ENCODE measurements around the gene AP4M1.

Gene AP4M1

DNA sequence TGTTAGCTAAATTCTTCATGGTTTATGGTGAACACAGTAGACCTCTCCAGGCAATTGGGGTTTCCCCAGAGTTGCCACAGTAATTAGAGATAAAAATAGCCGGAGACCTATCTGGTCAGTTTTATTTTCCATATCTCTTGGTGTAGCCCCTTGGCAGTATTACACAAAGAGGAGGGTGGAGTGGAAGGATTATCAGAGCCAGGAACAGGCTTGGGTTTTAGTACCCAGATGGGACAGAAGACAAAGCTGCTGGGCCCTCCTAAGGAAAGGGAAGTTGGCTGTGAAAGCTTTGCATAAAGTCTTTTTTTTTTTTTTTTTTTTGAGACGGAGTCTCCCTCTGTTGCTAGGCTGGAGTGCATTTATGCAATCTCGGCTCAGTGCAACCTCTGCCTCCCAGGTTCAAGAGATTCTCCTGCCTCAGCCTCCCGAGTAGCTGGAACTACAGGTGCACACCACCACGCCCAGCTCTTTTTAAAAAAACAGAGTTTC, 42.1 kb upstream of the AP4M1 start:
- TF ChIP-seq, protein P1, sequence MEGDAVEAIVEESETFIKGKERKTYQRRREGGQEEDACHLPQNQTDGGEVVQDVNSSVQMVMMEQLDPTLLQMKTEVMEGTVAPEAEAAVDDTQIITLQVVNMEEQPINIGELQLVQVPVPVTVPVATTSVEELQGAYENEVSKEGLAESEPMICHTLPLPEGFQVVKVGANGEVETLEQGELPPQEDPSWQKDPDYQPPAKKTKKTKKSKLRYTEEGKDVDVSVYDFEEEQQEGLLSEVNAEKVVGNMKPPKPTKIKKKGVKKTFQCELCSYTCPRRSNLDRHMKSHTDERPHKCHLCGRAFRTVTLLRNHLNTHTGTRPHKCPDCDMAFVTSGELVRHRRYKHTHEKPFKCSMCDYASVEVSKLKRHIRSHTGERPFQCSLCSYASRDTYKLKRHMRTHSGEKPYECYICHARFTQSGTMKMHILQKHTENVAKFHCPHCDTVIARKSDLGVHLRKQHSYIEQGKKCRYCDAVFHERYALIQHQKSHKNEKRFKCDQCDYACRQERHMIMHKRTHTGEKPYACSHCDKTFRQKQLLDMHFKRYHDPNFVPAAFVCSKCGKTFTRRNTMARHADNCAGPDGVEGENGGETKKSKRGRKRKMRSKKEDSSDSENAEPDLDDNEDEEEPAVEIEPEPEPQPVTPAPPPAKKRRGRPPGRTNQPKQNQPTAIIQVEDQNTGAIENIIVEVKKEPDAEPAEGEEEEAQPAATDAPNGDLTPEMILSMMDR (IDR thresholded peaks at IDR 0.05; ENCODE audit: low read length) = no peak
- TF ChIP-seq EZH2phosphoT487 (IDR thresholded peaks at IDR 0.05; ENCODE audit: low read length) (no peak), EZH2 (optimal IDR thresholded peaks at IDR 0.05; ENCODE audit: low read depth, low read length) (no peak)
- no peaks in the 10 kb centered on the region for H3K27me3 ChIP-seq (replicated peaks; ENCODE audit: insufficient read depth, low read length)
- no peaks in the 10 kb centered on the region for H3K4me1 ChIP-seq (ENCODE audit: low read length)
- no peak overlapping the region for H3K4me3 ChIP-seq (ENCODE audit: low read length)
- no peak overlapping the region for H2AFZ ChIP-seq (ENCODE audit: low read length)
- H3K36me3 ChIP-seq (replicated peaks; ENCODE audit: insufficient read depth, low read length) = no peaks in the 10 kb centered on the region
- no peaks in the 10 kb centered on the region for H4K20me1 ChIP-seq (ENCODE audit: insufficient read depth, low read length)
- H3K27ac ChIP-seq (ENCODE audit: low read length) = no peak overlapping the region
- H3K79me2 ChIP-seq (ENCODE audit: low read length) = no peaks in the 10 kb centered on the region
- no peaks in the 10 kb centered on the region for H3F3A ChIP-seq (ENCODE audit: insufficient read depth, low read length)
- DNase-seq = no peak
- no peak overlapping the region for H3K4me2 ChIP-seq (ENCODE audit: low read depth, low read length)
- no peaks in the 10 kb centered on the region for H3K9me3 ChIP-seq (replicated peaks; ENCODE audit: insufficient read depth, low read length)
- H3K9ac ChIP-seq (ENCODE audit: low read length) = no peak overlapping the region
- H3K9me2 ChIP-seq (replicated peaks; ENCODE audit: insufficient read depth, low read length) = no peaks in the 10 kb centered on the region

DNA sequence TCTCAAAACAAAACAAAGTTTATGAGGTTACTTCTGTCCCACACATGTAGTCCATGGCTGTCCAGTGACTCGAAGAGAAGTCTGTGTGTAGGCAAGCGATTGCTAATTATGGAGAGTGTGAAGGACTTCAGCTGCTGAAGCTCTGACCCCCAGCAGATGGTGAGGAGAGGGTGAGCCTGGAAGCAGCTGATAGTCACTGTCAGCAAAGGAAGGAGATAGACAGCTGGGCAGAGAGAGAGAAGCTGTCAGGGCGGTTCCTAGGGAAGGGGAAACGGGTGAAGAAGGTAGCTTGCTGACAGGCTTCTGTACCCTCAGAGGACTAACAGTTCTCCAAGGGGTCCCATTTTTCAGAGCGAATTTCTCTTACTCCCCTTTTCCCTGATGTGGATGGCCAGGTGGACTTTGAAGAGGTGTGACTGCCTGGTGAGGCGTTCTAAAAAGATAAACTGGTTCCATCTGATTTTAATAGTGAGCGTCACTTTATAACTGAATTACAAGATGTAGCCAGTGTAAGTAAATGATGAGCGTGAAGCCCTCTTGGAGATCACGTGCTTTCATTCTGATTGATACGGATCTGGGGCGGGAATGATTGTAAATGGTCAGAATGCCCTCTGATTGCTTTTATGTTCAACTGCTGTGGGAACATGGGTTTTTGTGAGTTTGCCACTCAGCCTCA, 39.8 kb upstream of the AP4M1 start:
- Histone ChIP-seq H3K36me3 (replicated peaks; ENCODE audit: insufficient read depth, low read length) (no peaks in the 10 kb centered on the region), H3K4me2 (ENCODE audit: low read depth, low read length) (no peak overlapping the region)

DNA sequence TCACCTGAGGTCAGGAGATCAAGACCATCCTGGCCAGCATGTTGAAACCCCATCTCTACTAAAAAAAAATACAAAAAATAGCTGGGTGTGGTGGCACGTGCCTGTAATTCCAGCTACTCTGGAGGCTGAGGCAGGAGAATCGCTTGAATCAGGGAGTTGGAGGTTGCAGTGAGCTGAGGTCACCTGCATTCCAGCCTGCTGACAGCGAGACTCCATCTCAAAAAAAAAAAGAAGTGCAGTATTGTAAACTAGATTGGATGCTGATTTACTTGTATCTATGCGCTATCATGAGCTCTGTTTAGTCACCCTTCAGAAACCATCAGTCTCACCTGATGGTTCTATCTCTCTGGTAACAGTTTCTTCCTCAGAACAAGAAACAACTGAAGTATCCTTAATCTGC, 38.1 kb upstream of the AP4M1 start:
- no peak for DNase-seq
- no peak overlapping the region for H3K4me2 ChIP-seq (ENCODE audit: low read depth, low read length)
- H3F3A ChIP-seq (ENCODE audit: insufficient read depth, low read length) = no peaks in the 10 kb centered on the region
- H3K36me3 ChIP-seq (replicated peaks; ENCODE audit: insufficient read depth, low read length) = no peaks in the 10 kb centered on the region
- H3K4me3 ChIP-seq (ENCODE audit: low read length) = no peak overlapping the region
- no peaks in the 10 kb centered on the region for H4K20me1 ChIP-seq (ENCODE audit: insufficient read depth, low read length)
- H3K27me3 ChIP-seq (replicated peaks; ENCODE audit: insufficient read depth, low read length) = no peaks in the 10 kb centered on the region
- H3K27ac ChIP-seq (ENCODE audit: low read length) = no peak overlapping the region
- no peaks in the 10 kb centered on the region for H3K79me2 ChIP-seq (ENCODE audit: low read length)
- H2AFZ ChIP-seq (ENCODE audit: low read length) = no peak overlapping the region
- H3K4me1 ChIP-seq (ENCODE audit: low read length) = no peaks in the 10 kb centered on the region
- H3K9ac ChIP-seq (ENCODE audit: low read length) = no peak overlapping the region
- H3K9me2 ChIP-seq (replicated peaks; ENCODE audit: insufficient read depth, low read length) = no peaks in the 10 kb centered on the region
- H3K9me3 ChIP-seq (replicated peaks; ENCODE audit: insufficient read depth, low read length) = no peaks in the 10 kb centered on the region
- TF ChIP-seq, protein P1 (IDR thresholded peaks at IDR 0.05; ENCODE audit: low read length) = no peak
- TF ChIP-seq EZH2phosphoT487 (IDR thresholded peaks at IDR 0.05; ENCODE audit: low read length) (no peak), EZH2 (optimal IDR thresholded peaks at IDR 0.05; ENCODE audit: low read depth, low read length) (no peak)

More for the DNA sequence above, 39.8 kb upstream of the AP4M1 start:
- Histone ChIP-seq H3K79me2 (ENCODE audit: low read length) (no peaks in the 10 kb centered on the region), H3K27ac (ENCODE audit: low read length) (no peak overlapping the region), H3K9me3 (replicated peaks; ENCODE audit: insufficient read depth, low read length) (no peaks in the 10 kb centered on the region), H3K27me3 (replicated peaks; ENCODE audit: insufficient read depth, low read length) (no peaks in the 10 kb centered on the region), H4K20me1 (ENCODE audit: insufficient read depth, low read length) (no peaks in the 10 kb centered on the region), H3K9ac (ENCODE audit: low read length) (no peak overlapping the region), H3K4me3 (ENCODE audit: low read length) (no peak overlapping the region), H3F3A (ENCODE audit: insufficient read depth, low read length) (no peaks in the 10 kb centered on the region), H2AFZ (ENCODE audit: low read length) (no peak overlapping the region), H3K4me1 (ENCODE audit: low read length) (no peaks in the 10 kb centered on the region), H3K9me2 (replicated peaks; ENCODE audit: insufficient read depth, low read length) (no peaks in the 10 kb centered on the region)
- no peak for DNase-seq
- TF ChIP-seq, protein P1 (IDR thresholded peaks at IDR 0.05; ENCODE audit: low read length) = no peak
- no peak for TF ChIP-seq EZH2phosphoT487 (IDR thresholded peaks at IDR 0.05; ENCODE audit: low read length)
- TF ChIP-seq EZH2 (optimal IDR thresholded peaks at IDR 0.05; ENCODE audit: low read depth, low read length) = no peak

Data from MM.1S (cell line).